HCT116 (cell line): ENCODE data around the gene ITPR2.

Source experiments
- CEBPB ChIP-seq: IDR thresholded peaks from 2 replicates; pipeline ENCODE4 v1.6.1; 2012; ENCODE audit warnings: low read depth
- CTCF ChIP-seq, 3 experiments: fragments of 200-600 bp in 1 of 3; sonication (generic) in 1 of 3; IDR thresholded peaks in 2 of 3; conservative IDR thresholded peaks in 1 of 3; 2 replicates each; pipeline ENCODE4 v1.5.1; 2012 to 2017; ENCODE audit warnings: low read depth in 2 of 3, low read length in 2 of 3, antibody characterized with exemption in 1 of 3, borderline replicate concordance in 1 of 3, control low read depth in 1 of 3, mild to moderate bottlenecking in 1 of 3, mixed read lengths in 1 of 3, mixed run types in 1 of 3, moderate library complexity in 1 of 3; ENCODE audit not compliant: insufficient read depth in 1 of 3
- EGR1 ChIP-seq: IDR thresholded peaks from 2 replicates; pipeline ENCODE4 v1.6.1; 2012; ENCODE audit warnings: low read depth
- EZH2 ChIP-seq: fragments of 200-600 bp; sonication (generic); IDR thresholded peaks from 2 replicates; pipeline ENCODE4 v1.6.1; 2017; ENCODE audit warnings: antibody characterized with exemption, mixed run types
- FOSL1 ChIP-seq: IDR thresholded peaks from 2 replicates; pipeline ENCODE4 v1.6.1; 2012; ENCODE audit warnings: low read depth
- JUND ChIP-seq: IDR thresholded peaks from 2 replicates; pipeline ENCODE4 v1.6.1; 2012
- RAD21 ChIP-seq: IDR thresholded peaks from 2 replicates; pipeline ENCODE4 v1.6.1; 2012; ENCODE audit warnings: low read depth, mild to moderate bottlenecking
- SIN3A ChIP-seq: IDR thresholded peaks from 2 replicates; pipeline ENCODE4 v1.6.1; 2012; ENCODE audit warnings: low read depth
- SP1 ChIP-seq: IDR thresholded peaks from 2 replicates; pipeline ENCODE4 v1.6.1; 2012; ENCODE audit warnings: low read depth
- SRF ChIP-seq: IDR thresholded peaks from 2 replicates; pipeline ENCODE4 v1.6.1; 2012; ENCODE audit warnings: low read depth
- TCF7L2 ChIP-seq: IDR thresholded peaks from 2 replicates; pipeline ENCODE4 v1.7.0; 2011; ENCODE audit warnings: borderline replicate concordance, inconsistent platforms; ENCODE audit not compliant: insufficient read depth, insufficient read length; ENCODE audit errors: extremely low read depth
- YY1 ChIP-seq: IDR thresholded peaks from 2 replicates; pipeline ENCODE4 v1.6.1; 2011; ENCODE audit warnings: low read length, low read depth, moderate library complexity, mild to moderate bottlenecking; ENCODE audit not compliant: insufficient replicate concordance; ENCODE audit errors: extremely low read depth
- TF ChIP-seq, protein P1 (sequence below): IDR thresholded peaks from 2 replicates; pipeline ENCODE4 v1.6.1; 2011; ENCODE audit warnings: mild to moderate bottlenecking, low read length, moderate library complexity; ENCODE audit not compliant: insufficient replicate concordance; ENCODE audit errors: extremely low read depth
- TF ChIP-seq, protein P2 (sequence below): IDR thresholded peaks from 2 replicates; pipeline ENCODE4 v1.6.1; 2012

GRCh38 chr12:26374934-26375680 lies 457.9 kb downstream of the ITPR2 start:
- TF ChIP-seq CTCF (IDR thresholded peaks at IDR 0.05 in 2 of 3, conservative IDR thresholded peaks at IDR 0.05 in 1 of 3; ENCODE audit: borderline replicate concordance in 1 of 3, insufficient read depth in 1 of 3, low read depth in 2 of 3, low read length in 2 of 3) (no peak), RAD21 (no peak), FOSL1 (no peak), SP1 (no peak), EZH2 (no peak), SRF (no peak), EGR1 (no peak), SIN3A (no peak), YY1 (no peak), CEBPB (no peak), JUND (no peak), TCF7L2 (no peak)
- TF ChIP-seq, protein P1, sequence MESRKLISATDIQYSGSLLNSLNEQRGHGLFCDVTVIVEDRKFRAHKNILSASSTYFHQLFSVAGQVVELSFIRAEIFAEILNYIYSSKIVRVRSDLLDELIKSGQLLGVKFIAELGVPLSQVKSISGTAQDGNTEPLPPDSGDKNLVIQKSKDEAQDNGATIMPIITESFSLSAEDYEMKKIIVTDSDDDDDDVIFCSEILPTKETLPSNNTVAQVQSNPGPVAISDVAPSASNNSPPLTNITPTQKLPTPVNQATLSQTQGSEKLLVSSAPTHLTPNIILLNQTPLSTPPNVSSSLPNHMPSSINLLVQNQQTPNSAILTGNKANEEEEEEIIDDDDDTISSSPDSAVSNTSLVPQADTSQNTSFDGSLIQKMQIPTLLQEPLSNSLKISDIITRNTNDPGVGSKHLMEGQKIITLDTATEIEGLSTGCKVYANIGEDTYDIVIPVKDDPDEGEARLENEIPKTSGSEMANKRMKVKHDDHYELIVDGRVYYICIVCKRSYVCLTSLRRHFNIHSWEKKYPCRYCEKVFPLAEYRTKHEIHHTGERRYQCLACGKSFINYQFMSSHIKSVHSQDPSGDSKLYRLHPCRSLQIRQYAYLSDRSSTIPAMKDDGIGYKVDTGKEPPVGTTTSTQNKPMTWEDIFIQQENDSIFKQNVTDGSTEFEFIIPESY = no peak
- TF ChIP-seq, protein P2, sequence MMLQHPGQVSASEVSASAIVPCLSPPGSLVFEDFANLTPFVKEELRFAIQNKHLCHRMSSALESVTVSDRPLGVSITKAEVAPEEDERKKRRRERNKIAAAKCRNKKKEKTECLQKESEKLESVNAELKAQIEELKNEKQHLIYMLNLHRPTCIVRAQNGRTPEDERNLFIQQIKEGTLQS = no peak
